ENCODE measurements around the gene LRRC36. TPM values are rescaled to one million over a fixed set of nuclear protein-coding genes. Genes with fewer than 3 reads are reported as not detected.

The LRRC36 gene
- total and polyA plus RNA-seq, 8 donors = 0.37 to 33.0 (median 0.96) TPM; not detected in 4

DNA sequence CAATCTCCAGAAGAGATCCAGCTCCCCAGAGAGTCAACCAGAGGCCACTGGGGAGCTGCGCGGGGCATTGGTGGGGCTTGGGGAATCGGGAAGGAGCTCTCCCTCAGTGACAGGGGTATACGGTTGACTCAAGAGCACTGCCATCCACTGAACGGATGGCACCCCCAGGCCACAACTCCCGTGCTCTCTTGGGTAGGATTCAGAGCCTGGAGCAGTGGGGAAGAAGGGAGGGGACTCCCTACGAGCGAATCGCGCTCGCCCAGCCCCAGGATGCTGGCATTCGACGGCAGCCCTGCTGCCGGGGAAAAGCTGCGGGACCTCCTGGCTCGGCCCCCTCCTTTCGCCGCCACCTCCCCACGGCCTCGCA lies 67.2 kb downstream of the LRRC36 start:
- H3K4me3 ChIP-seq = peak overlapping the region; percentile 33 to 46 (median 40)
- intact Hi-C loops (cut with DNase I; ENCODE audit: low total_unique reads) = no loop called here
- peak overlapping the region; percentile 37 to 71 (median 55) for H3K27ac ChIP-seq
- H3K4me1 ChIP-seq = peaks cover 35 to 84% (median 70%) of the 10 kb centered on the region in 4 donors
- 23 to 41% (median 28%) methylated on average over 7 to 20 of the region's 20 CpGs for WGBS, 5 donors
- no peak for TF ChIP-seq POLR2A (IDR thresholded peaks at IDR 0.05)
- no peak for TF ChIP-seq POLR2AphosphoS5 (IDR thresholded peaks at IDR 0.05)
- TF ChIP-seq, protein P1, sequence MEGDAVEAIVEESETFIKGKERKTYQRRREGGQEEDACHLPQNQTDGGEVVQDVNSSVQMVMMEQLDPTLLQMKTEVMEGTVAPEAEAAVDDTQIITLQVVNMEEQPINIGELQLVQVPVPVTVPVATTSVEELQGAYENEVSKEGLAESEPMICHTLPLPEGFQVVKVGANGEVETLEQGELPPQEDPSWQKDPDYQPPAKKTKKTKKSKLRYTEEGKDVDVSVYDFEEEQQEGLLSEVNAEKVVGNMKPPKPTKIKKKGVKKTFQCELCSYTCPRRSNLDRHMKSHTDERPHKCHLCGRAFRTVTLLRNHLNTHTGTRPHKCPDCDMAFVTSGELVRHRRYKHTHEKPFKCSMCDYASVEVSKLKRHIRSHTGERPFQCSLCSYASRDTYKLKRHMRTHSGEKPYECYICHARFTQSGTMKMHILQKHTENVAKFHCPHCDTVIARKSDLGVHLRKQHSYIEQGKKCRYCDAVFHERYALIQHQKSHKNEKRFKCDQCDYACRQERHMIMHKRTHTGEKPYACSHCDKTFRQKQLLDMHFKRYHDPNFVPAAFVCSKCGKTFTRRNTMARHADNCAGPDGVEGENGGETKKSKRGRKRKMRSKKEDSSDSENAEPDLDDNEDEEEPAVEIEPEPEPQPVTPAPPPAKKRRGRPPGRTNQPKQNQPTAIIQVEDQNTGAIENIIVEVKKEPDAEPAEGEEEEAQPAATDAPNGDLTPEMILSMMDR (IDR thresholded peaks at IDR 0.05) = no peak
- no peak for TF ChIP-seq EP300 (IDR thresholded peaks at IDR 0.05)
- H3K36me3 ChIP-seq = no peaks in the 10 kb centered on the region
- H3K27me3 ChIP-seq = peaks cover 0 to 43% (median 0%) of the 10 kb centered on the region in 3 donors
- DNase-seq = no peak
- H3K9me3 ChIP-seq = no peaks in the 10 kb centered on the region

DNA sequence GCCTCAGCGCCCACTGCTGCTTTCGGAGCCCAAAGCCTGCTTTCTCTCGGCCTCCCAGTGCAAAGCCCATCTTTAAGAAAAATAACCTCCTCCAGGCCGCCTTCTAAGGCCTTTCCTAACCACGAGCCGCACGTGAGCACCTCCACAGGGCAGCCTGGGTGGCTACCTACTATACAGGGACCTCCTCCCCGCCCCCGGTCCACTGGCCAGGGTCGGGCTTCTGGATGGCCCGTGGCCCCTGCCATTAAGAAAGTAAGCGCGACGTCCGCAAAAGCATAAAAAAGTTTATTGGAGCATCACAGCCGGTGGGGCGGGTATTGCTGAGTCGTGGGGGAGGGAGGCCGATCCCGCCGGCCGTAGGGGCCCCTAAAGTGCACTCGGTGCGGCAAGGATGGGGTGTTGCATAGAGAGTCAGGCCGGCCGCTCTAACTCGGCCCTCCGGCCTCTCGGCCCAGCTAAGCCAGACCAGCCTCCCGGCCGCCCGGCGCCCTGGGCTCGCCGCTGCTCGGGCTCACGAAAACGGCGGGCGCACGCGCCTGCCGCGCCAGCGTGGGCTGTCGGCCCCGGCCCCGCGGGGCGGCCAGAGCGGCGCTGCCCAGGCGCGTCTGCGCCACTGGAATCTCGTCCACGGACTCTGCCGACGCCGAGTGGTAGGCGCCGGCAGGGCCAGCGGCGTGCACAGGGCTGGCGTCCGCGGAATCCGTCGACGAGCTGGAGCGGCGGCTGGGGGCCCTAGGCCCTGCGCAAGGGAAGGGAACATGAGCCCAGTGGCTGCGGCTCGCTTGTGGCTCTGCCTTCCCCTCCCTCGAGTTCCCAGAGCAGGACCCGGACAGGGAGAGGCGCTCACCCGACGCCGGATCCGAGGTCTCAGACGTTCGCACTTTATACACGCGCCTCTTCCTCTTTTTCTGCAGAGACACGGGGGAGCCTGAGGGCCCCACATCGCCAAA lies 67.8 kb downstream of the LRRC36 start:
- no peaks in the 10 kb centered on the region for H3K36me3 ChIP-seq
- peaks cover 39 to 89% (median 76%) of the 10 kb centered on the region in 4 donors for H3K4me1 ChIP-seq
- peak overlapping the region; percentile 21 to 71 (median 55) for H3K27ac ChIP-seq
- H3K9me3 ChIP-seq = no peaks in the 10 kb centered on the region
- TF ChIP-seq, protein P1 (IDR thresholded peaks at IDR 0.05) = no peak
- no peak for TF ChIP-seq POLR2A (IDR thresholded peaks at IDR 0.05)
- no peak for TF ChIP-seq EP300 (IDR thresholded peaks at IDR 0.05)
- TF ChIP-seq POLR2AphosphoS5 (IDR thresholded peaks at IDR 0.05) = no peak
- WGBS, 5 donors = 53 to 75% (median 68%) methylated on average over 58 to 88 of the region's 88 CpGs
- H3K27me3 ChIP-seq = peaks cover 0 to 43% (median 0%) of the 10 kb centered on the region in 3 donors
- H3K4me3 ChIP-seq = peak overlapping the region; percentile 33 to 46 (median 40)
- DNase-seq = peak in 1 of 2 donors; percentile 54
- intact Hi-C loops (cut with DNase I; ENCODE audit: low total_unique reads) = no loop called here

DNA sequence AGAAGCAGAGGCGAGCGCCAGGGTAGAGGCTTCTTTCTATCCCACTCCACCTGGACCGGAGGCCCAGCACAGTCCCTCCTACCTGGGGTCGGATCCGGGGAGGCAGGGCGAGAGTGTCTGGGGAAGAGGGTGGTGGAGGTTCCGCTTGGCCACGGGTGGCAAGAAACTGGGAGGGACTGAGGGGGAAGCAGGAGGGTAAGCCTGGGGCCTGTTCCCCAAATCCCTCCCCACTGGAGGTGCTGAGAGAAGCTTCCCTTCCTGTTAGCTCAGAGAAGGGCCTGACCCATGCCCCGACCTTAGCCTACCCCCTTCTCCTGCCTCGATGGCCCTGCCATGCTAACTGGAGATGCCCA lies 68.5 kb downstream of the LRRC36 start:
- 76 to 85% (median 78%) methylated on average over 10 of the region's 10 CpGs for WGBS, 5 donors
- intact Hi-C loops (cut with DNase I; ENCODE audit: low total_unique reads) = no loop called here
- peak overlapping the region in 4 of 5 donors; percentile 15 to 71 (median 42) for H3K27ac ChIP-seq
- H3K4me1 ChIP-seq = peaks cover 45 to 88% (median 82%) of the 10 kb centered on the region in 4 donors
- DNase-seq = peak in 1 of 2 donors; percentile 16
- peaks cover 0 to 43% (median 0%) of the 10 kb centered on the region in 3 donors for H3K27me3 ChIP-seq
- H3K9me3 ChIP-seq = no peaks in the 10 kb centered on the region
- no peak for TF ChIP-seq POLR2A (IDR thresholded peaks at IDR 0.05)
- no peaks in the 10 kb centered on the region for H3K36me3 ChIP-seq
- no peak overlapping the region for H3K4me3 ChIP-seq

DNA sequence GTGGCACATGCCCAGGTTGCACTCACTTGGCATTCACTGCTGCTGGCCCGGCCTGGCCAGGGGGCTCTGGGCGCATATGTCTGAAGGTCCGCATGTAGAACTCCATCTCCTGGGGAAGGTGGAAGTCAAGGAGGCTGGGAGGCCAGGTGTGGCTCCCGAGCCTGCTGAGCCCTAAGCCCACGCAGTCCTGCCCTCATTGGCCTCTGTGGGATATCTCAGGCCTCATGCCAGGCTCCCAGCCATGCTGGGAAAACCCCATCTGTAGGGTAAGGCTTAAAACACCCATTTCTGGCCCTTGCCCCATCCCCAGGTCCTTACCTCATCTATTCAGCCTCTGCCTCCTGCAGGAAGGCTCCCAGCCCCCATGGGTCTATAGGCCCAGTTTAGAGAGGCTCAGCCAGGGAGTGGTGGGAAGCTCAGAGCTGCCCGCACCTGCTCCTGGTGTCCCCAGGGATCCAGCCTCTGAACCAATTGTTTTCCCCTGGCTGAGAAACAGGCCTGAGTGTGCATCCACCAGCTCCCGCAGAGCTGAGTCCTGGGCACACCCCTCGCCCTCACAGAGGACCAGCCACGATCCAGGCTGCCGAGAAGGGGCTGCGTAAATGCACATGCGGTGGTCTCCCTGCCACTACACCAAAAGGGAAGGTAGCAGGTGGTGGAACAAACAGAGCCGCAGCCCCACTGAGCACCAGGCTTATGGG lies 69.0 kb downstream of the LRRC36 start:
- Histone ChIP-seq H3K36me3 (no peaks in the 10 kb centered on the region), H3K4me1 (peaks cover 45 to 86% (median 80%) of the 10 kb centered on the region in 4 donors), H3K27ac (peak overlapping the region; percentile 15 to 71 (median 48)), H3K4me3 (peak overlapping the region in 1 of 4 donors; percentile 26), H3K27me3 (peaks cover 0 to 43% (median 0%) of the 10 kb centered on the region in 3 donors), H3K9me3 (no peaks in the 10 kb centered on the region)
- TF ChIP-seq POLR2AphosphoS5 (IDR thresholded peaks at IDR 0.05) = no peak
- intact Hi-C loops (cut with DNase I; ENCODE audit: low total_unique reads) = no loop called here
- peak in 1 of 2 donors; percentile 59 for DNase-seq
- 57 to 81% (median 64%) methylated on average over 4 to 13 of the region's 13 CpGs for WGBS, 5 donors
